GM18861 (cell line): ENCODE measurements around the gene NR2C2AP.
"Not testable (repeated sequence)": the region's sequence is repeated elsewhere in the genome, so short reads cannot be mapped to it uniquely, and the experiment has no call there.

Source experiments
- ATAC-seq: cut with Tn5 transposase; IDR thresholded peaks from one replicate; pipeline ENCODE4 v1.9.1; 2021; ENCODE audit not compliant: unreplicated experiment

NR2C2AP gene, protein sequence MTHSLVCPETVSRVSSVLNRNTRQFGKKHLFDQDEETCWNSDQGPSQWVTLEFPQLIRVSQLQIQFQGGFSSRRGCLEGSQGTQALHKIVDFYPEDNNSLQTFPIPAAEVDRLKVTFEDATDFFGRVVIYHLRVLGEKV

DNA sequence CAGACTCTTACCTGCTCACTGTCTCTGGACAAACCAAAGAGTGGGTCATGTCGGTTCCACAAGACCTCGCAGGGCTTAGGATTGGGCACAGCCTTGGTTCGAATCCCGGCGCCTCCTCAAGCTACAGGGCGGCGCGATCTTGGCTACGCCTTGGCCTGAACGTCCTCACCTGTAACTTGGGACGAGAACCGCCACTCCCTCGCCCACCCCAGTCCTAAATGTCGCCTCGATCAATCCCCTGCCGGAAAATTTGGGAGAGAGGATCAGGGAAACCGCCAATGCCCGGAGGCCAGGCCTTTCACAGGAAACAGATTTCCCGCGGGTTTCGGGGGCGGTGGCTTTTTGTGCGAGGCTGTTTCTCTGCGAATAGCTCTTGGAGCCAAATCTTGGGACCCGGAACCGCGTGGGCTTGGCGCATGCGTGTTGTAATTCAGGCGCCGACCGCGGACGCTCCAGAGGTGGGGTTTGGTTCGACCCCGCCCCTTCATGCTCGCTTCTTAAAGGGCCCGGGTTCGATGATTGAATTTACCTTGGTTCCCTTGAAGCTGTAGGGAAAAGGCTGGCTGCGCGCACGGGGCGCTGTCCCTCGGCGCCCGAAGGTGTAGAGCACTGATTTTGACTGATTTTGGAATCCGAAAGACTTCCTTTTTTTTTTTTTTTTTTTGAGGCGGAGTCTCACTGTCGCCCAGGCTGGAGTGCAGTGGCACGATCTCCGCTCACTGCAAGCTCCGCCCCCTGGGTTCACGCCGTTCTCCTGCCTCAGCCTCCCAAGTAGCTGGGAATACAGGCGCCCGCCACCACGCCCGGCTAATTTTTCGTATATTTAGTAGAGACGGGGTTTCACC lies at the start of gene NR2C2AP:
Gene NR2C2AP, minus strand, starts transcription at position 403 of the 845 bp plus-strand sequence. Its CDS starts 354 bp downstream, at position 49.
- ATAC-seq, result peak; percentile 43

DNA sequence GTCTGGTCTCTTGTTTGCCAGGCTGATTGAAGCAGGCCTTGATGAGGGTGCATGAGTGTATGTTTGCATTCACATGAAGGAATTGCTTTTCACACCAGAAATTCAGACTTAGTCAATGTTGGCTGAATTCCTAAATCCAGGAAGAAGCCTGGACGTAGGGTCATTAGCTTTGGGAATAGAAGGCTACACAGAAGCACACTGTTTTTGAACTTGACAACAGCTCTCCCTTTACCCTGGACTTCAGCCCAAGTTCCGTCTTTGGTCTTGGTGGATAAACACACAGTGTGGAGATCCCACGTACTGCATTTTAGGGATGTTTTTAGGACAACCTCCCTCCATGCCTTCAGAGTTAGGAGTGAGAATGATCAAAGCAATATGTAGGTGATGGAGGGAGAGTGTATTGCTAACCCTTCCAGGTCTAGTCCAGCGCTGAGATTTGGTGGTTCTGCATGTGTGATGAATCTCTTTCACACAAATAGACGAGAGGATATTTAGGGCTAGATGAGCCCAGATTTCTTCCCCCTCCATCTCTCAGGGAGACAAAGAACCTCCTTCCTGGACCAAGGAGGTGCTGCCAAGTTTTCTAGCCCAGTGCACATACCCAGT lies 47.1 kb upstream of the NR2C2AP start:
- no peak for ATAC-seq

DNA sequence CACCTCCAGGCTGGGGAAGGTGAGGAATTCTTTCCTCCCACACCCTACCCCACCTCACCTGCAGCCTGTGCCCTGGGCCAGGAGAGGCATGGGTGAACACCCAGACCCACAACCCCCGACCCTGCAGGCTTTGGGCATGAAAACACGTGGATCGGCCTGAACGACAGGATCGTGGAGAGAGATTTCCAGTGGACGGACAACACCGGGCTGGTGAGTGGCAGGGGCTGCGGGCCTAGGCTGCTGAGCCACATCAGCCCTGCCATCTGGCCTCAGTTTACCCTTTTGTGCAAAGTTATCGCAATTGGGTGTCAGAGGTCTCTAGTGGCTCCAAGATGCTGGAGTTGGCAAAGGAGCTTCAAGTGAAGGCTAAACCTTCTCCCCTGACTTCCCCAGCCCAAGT lies 37.3 kb upstream of the NR2C2AP start:
- no peak for ATAC-seq

DNA sequence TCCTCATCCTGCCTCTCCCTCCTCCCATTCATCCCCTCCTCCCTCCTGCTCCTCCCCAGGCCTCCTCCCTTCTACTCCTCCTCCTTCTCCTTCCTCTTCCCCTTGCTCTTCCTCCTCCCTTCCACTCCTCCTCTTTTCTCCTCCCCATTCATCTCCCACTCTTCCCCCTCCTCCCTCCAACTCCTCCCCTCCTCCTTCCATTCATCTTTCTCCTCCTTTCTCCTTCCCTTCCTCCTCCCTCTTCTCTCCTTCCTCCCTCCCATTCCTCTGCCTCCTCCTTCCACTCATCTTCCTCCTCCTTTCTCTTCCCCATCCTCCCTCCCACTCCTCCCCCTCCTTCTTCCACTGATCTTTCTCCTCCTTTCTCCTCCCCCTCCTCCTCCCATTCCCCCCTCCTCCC lies 36.5 kb upstream of the NR2C2AP start:
- ATAC-seq, result no peak

DNA sequence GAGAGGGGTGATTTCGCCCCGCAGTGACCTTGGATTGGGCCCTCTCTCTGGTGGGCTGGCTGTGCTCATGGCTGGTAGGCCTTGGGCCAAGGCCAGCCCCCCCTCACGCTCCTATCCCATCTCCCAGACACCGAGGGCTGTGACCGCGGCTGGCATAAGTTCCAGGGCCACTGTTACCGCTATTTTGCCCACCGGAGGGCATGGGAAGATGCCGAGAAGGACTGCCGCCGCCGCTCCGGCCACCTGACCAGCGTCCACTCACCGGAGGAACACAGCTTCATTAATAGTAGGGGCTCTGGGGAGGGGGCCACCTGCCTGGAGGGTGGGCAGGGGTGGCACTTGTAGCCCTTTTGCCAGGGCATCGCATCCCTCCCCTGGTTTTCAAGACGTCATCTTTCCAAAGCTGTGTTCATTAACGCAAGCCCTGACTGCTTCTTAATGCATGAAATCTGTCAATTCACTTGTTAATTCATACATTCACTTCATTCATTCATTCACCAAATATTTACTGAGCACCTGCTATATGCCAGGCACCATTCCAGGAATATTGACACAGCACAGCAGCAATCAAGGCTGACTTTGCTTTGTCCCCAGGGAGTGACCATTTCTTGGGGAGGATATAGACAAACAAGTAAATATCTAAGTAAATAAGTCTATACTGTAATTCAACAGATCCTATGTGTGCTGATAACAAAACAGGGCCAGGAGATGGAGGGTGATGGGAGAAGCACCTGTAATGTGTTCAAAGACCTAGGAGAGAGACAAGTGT lies 35.1 kb upstream of the NR2C2AP start:
- no peak for ATAC-seq

DNA sequence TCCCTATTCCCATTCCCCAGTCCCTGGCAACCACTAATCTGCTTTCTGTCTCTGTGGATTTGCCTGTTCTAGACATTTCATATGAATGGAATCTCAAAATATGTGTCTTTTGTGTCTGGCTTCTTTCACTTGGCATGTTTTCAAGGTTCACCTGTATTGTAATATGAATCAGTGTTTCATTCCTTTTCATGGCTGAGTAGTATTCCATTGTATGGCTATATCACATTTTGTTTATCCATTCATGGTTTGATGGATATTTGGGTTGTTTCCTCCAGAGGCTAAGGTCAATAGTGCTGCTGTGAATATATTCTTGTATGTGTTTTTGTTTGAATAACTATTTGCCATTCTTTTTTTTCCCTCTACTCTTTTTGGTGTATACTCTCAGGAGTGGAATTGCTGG lies 33.0 kb upstream of the NR2C2AP start:
- ATAC-seq, result no peak

DNA sequence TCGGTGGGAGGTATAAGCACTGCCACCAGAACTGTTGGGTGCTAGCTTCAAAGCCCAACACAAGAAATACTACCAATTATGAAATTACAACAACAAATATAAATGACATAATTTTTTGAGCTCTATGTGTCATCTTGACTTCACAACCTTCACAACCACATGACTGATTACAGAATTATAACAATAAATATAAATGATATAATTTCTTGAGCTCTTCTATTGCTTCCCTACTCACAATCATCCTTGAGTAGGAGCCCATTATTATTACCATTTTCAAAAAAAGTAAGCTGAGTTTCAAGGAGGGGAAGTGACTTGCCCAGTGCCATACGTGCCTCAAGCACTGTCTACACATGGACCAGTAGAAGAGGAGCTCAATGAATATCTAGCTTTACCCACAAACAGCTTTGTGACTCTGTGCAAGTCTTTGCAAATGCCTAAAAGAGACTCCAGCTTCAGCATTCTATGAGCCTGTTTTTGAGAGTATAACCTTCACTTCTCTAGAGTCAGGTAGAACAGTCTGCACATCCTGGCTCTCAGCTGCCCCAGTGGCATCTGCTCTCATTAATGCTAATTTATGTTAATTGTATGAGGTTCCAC lies 31.1 kb upstream of the NR2C2AP start:
- no peak for ATAC-seq

DNA sequence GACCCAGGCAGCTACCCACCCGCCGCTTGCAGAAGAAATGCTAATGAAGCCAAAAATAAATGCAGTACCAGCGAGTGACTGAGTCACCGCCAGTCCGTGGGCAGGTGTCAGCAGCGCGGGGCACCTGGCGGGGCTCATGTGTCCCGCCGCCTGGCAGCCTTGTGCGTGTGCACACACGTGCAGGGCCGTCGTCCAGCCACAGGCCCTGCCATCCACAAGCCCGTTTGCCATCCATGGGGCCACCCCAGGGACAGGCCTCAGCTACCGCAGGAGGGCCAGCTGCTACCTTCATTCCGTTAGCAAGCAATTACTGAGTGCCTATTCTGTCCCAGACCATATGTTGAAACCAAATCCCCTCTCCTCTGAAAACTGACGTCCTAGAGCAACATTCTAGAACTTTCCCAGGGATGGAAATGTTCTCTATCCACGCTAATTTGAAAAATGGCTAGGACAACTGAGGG lies 29.1 kb upstream of the NR2C2AP start:
- ATAC-seq, result no peak

DNA sequence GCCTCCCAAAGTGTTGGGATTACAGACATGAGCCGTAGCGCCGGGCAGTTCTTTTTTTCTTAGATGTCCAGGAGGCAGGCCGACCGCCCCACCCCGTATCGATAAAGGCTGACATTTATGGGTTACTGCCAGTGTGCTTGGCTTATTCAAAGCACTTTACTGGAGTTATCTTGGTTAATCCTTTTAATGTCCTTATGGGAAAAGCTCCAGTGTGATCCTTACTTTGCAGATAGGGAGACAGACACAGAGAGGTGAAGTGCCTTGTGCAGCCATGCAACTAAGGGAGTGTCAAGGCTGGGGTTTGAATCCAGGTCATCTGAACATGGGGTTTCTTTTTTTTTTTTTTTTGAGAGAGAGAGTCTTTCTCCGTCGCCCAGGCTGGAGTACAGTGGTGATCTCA lies 27.8 kb upstream of the NR2C2AP start:
- no peak for ATAC-seq

DNA sequence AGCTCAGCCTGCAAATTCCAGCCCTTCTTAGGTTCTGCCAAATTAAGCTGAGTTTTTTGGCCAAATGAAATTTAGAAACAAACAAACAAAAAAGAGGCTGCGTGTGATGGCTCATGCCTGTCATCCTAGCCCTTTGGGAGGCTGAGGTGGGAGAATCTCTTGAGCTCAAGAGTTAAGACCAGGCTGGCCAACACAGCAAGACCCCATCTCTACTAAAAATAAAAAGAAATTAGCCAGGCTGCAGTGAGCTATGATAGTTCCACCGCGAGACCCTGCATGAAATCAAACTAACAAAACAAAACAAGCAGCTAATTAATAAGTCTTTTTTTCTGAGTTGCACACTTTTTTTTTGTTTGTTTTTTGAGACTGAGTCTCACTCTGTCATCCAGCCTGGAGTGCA lies 26.5 kb upstream of the NR2C2AP start:
- no peak for ATAC-seq

DNA sequence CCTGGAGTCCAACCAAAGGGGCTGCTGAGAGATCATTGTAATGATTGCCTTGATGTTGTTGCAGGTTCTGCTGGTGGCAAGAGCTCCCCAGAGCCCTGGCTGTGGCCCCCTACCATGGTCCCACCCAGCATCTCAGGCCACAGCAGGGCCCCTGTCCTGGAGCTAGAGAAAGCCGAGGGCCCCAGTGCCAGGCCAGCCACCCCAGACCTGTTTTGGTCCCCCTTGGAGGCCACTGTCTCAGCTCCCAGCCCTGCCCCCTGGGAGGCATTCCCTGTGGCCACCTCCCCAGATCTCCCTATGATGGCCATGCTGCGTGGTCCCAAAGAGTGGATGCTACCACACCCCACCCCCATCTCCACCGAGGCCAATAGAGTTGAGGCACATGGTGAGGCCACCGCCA lies 24.0 kb upstream of the NR2C2AP start:
- ATAC-seq, result no peak

DNA sequence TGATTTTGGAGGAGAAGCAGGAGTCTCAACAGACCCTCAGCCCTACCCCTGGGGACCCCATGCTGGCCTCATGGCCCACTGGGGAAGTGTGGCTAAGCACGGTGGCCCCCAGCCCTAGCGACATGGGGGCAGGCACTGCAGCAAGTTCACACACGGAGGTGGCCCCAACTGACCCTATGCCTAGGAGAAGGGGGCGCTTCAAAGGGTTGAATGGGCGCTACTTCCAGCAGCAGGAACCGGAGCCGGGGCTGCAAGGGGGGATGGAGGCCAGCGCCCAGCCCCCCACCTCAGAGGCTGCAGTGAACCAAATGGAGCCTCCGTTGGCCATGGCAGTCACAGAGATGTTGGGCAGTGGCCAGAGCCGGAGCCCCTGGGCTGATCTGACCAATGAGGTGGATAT lies 23.4 kb upstream of the NR2C2AP start:
- ATAC-seq, result no peak

DNA sequence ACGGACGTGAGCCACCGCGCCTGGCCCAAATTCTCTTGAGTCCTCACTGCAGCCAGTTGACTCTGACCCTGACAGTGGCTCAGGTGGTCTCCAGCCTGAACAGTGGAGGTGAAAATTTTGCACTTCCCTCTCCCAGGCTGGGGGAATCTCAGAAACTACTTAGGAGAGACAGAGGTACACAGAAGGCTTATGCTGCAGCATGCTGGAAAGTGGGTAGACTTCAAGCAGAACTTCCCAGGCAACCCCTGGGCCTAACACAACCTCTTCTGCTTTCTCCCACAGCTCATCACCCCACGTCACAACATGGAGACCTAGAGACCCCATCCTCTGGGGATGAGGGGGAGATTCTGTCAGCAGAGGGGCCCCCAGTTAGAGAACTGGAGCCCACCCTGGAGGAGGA lies 23.0 kb upstream of the NR2C2AP start:
- no peak for ATAC-seq

DNA sequence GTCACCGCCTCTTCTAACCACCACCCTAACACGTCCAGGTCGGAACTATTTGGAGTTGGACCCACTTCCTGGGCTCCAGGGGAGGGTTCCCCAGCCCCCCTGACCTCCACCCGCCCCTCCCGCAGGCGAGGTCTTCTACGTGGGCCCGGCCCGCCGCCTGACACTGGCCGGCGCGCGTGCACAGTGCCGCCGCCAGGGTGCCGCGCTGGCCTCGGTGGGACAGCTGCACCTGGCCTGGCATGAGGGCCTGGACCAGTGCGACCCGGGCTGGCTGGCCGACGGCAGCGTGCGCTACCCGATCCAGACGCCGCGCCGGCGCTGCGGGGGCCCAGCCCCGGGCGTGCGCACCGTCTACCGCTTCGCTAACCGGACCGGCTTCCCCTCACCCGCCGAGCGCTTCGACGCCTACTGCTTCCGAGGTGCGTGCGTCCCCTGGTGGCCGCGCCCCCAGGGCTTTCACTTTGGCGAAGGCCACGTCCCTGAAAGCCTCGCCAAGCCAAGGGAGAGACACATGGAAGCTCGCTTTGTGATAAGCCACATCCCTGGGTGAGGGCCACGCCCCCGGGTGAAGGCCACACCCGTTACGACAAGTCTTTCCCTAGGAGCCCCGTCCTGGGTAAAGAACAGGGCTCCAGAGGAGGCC lies 21.8 kb upstream of the NR2C2AP start:
- ATAC-seq, result no peak

DNA sequence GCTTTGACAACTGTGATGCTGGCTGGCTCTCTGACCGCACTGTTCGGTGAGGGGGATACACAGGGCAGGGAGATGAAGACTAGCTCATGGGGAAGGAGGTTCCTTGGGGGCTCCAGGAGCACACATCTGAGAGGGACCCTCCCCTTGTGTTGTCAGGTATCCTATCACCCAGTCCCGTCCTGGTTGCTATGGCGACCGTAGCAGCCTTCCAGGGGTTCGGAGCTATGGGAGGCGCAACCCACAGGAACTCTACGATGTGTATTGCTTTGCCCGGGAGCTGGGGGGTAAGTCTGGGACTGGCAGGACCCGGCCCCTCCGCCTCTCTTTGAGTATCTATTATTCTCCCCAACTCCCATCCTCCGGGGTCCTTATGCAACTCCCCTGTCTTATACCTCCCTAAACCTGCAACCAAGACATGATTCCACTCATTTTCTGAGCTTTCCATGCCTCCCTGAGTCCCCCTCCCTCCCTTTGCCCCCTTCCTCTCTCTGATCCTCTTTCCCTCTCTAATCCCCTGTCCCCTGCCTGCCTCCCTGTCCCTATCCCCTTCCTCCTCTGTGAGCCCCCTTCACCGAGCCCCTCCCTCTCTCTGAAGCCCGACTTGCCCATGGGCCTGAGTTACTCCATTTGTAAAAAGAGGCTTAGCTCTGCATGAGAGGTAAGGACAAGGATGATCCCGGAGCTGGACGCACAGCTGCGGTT lies 21.1 kb upstream of the NR2C2AP start:
- ATAC-seq, result no peak

DNA sequence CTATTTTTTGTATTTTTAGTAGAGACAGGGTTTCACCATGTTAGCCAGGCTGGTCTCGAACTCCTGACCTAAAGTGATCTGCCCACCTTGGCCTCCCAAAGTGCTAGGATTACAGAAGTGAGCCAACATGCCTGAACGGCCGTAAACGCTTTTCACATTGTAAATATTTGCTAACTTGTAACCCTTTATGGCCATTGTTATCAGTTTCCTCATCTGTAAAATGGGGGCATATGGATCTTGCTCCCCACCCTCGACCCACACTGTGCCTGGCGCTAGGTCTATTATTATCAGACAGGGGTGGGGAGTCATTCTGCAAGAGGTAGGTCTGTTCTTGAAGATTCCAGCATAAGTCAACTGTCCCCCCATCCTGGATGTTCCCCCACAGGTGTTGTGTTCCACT lies 20.4 kb upstream of the NR2C2AP start:
- ATAC-seq, result no peak

DNA sequence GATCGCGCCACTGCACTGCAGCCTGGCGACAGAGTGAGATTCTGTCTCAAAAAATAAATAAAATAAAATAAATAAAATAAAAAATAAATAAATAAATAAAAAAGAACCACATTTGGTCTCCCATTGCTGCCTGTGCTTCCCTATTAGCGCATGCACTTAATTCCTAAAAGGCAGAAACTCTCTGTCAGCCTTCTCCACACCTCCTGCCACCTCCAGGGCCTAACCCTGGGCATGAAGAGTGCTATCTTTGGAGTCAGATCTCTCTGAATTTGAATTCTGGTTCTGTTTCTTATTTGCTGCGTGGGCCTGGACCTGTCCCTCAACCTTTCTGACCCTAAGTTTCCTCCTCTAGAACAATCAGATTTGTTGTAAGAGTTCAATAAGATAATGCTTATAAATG lies 19.8 kb upstream of the NR2C2AP start:
- ATAC-seq, result no peak

DNA sequence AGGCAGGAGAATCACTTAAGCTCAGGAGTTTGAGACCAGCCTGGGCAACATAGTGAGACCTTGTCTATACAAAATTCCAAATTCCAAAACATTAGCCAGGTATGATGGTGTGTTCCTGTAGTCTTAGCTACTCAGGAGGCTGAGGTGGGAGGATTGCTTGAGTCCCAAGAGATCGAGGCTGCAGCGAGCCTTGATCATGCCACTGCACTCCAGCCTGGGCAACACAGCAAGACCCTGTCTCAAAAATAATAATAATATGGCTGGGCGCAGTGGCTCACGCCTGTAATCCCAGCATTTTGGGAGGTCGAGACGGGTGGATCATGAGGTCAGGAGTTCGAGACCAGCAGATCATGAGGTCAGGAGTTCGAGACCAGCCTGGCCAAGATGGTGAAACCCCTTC lies 17.8 kb upstream of the NR2C2AP start:
- ATAC-seq, result not testable (repeated sequence)

DNA sequence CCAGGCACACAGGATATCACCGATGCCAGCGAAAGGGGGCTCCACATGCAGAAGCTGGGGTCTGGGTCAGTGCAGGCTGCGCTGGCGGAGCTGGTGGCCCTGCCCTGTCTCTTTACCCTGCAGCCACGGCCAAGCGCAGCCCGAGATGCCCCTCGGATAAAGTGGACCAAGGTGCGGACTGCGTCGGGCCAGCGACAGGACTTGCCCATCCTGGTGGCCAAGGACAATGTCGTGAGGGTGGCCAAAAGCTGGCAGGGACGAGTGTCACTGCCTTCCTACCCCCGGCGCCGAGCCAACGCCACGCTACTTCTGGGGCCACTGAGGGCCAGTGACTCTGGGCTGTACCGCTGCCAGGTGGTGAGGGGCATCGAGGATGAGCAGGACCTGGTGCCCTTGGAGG lies 15.7 kb upstream of the NR2C2AP start:
- no peak for ATAC-seq

DNA sequence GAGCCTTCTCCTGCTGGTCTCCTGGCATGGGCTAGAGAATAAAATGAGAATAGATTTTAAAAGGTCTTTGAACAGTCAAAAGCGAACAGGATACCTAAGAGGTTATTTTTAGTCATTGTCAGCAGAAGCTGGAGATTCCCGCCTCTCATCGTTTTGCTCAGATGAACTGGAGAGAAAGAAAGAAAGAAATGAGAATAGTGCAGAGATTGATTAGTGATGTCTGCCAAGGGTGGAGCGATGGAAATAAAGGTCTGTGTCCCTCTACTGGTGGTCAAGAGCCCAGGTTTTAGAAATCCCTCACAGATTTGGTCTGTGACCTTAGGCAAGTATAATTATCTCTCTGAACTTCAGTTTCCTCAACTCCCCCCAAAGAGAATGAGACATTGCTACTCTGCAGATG lies 13.9 kb upstream of the NR2C2AP start:
- no peak for ATAC-seq
